Hypothalamus (tissue), 51 donors: ENCODE measurements around the gene ARHGEF39.
A peak's percentile ranks its signal among the peaks of the same experiment; 100 is the strongest.

ENCODE experiments used
- DNase-seq, 51 donors: peaks; one replicate each; lab custom pipeline; 2025; lab: John Stamatoyannopoulos, UW

ARHGEF39 gene

DNA sequence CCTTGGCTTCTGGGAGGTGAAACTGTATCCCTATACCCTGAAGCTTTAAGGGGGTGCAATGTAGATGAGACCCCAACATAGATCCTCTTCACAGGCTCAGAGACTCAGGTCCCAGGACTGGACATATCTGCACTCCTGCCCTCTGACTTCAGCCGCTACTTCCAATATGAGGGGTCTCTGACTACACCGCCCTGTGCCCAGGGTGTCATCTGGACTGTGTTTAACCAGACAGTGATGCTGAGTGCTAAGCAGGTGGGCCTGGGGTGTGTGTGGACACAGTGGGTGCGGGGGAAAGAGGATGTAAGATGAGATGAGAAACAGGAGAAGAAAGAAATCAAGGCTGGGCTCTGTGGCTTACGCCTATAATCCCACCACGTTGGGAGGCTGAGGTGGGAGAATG, 14.1 kb upstream of the ARHGEF39 start:
- no peak for DNase-seq

DNA sequence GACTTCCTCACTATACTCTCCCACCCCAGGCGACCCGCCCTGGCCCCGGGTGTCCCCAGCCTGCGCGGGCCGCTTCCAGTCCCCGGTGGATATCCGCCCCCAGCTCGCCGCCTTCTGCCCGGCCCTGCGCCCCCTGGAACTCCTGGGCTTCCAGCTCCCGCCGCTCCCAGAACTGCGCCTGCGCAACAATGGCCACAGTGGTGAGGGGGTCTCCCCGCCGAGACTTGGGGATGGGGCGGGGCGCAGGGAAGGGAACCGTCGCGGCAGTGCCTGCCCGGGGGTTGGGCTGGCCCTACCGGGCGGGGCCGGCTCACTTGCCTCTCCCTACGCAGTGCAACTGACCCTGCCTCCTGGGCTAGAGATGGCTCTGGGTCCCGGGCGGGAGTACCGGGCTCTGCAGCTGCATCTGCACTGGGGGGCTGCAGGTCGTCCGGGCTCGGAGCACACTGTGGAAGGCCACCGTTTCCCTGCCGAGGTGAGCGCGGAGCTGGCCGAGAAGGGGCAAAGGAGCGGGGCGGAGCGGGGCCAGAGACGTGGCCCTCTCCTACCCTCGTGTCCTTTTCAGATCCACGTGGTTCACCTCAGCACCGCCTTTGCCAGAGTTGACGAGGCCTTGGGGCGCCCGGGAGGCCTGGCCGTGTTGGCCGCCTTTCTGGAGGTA, 10.9 kb upstream of the ARHGEF39 start:
- peak in 17 of 51 donors; percentile 6 to 51 (median 25) for DNase-seq

DNA sequence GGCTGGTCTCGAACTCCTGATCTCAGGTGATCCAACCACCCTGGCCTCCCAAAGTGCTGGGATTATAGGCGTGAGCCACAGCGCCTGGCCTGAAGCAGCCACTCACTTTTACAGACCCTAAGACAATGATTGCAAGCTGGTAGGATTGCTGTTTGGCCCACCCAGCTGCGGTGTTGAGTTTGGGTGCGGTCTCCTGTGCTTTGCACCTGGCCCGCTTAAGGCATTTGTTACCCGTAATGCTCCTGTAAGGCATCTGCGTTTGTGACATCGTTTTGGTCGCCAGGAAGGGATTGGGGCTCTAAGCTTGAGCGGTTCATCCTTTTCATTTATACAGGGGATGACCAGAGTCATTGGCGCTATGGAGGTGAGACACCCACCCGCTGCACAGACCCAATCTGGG, 10.2 kb upstream of the ARHGEF39 start:
- no peak for DNase-seq

DNA sequence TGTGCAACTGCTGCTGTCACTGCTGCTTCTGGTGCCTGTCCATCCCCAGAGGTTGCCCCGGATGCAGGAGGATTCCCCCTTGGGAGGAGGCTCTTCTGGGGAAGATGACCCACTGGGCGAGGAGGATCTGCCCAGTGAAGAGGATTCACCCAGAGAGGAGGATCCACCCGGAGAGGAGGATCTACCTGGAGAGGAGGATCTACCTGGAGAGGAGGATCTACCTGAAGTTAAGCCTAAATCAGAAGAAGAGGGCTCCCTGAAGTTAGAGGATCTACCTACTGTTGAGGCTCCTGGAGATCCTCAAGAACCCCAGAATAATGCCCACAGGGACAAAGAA, 9.0 kb upstream of the ARHGEF39 start:
- DNase-seq: no peak

DNA sequence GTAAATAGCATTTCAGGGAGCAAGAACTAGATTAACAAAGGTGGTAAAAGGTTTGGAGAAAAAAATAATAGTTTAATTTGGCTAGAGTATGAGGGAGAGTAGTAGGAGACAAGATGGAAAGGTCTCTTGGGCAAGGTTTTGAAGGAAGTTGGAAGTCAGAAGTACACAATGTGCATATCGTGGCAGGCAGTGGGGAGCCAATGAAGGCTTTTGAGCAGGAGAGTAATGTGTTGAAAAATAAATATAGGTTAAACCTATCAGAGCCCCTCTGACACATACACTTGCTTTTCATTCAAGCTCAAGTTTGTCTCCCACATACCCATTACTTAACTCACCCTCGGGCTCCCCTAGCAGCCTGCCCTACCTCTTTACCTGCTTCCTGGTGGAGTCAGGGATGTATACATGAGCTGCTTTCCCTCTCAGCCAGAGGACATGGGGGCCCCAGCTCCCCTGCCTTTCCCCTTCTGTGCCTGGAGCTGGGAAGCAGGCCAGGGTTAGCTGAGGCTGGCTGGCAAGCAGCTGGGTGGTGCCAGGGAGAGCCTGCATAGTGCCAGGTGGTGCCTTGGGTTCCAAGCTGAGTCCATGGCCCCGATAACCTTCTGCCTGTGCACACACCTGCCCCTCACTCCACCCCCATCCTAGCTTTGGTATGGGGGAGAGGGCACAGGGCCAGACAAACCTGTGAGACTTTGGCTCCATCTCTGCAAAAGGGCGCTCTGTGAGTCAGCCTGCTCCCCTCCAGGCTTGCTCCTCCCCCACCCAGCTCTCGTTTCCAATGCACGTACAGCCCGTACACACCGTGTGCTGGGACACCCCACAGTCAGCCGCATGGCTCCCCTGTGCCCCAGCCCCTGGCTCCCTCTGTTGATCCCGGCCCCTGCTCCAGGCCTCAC, 8.4 kb upstream of the ARHGEF39 start, which contains the start of gene CA9:
CA9 (plus strand) TSS at position 797 of the 893 bp plus-strand sequence; CDS start at position 829, 32 bp downstream.
- DNase-seq: peak in 17 of 51 donors; percentile 5 to 53 (median 17)

DNA sequence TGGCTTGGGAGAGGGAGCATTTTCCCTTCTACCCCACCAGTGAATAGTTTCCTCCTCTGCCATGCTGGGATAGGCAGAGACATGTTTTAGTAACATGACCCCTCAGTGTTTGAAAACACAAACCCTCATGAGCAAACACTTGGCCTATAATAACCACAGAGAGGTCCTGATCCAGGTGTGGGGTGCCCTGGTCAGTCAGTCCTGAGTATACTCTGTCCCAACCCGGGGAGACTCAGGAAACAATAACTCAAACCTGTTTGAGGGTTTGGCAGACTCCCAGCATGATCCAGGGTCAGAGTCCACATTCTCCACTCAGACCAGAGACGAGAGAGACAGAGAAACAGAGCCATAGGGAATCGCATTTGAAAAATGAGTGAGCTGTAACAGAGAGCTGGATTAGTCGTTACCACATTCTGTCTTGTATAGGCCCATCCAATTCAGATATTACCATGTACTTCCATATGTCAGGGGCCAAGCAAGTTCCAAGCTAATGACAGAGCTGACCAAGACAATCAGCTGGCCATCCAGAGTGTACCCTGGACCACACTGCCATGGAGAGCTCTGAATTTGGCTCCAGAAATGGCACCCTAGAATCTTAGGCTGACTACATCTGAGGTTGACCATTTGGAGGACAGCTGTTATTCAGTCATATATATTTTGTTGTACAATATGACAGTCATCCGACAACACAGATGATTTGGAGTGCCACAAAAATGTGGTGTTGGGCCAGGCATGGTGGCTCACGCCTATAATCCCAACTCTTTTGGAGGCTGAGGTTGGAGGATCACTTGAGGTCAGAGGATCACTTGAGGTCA, 4.5 kb upstream of the ARHGEF39 start:
- no peak for DNase-seq

DNA sequence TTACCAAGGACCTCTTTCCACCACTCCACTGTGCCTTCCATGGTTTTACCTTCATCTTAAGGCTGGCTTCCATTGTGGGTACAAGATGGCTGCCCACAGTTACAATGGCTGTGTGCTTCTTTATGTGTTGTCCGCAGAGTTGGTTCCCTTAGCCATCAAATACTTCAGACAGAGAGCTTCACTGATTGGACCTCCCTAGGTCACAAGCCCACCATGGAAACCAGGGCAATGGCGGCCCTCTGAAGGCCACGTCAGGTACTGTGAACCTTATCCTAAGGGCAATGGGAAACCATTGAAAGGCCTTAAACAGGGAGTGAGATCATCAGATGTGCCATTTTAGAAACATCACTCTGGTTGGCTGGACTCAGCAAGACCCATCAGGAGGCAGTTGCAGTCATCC, 2.9 kb upstream of the ARHGEF39 start:
- no peak for DNase-seq

DNA sequence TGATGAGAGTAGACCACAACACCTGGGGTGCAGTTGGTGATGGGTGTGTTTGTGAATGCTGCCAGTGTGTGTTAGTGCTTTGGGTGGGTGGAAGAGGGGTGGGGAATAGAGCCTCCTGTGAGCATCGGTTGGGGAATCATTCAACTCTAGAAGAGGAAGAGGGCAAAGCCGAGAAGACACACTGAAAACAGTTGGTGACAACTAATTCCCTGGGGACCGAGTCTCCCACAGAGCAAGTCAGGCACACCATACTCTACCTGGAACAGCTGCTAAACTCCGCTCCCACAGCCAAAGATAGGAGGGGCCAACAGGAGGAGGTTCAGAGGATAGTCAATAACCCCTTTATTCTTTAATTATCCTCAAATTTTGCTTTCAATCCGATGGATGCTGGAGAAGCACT, 1.6 kb upstream of the ARHGEF39 start:
- no peak for DNase-seq

DNA sequence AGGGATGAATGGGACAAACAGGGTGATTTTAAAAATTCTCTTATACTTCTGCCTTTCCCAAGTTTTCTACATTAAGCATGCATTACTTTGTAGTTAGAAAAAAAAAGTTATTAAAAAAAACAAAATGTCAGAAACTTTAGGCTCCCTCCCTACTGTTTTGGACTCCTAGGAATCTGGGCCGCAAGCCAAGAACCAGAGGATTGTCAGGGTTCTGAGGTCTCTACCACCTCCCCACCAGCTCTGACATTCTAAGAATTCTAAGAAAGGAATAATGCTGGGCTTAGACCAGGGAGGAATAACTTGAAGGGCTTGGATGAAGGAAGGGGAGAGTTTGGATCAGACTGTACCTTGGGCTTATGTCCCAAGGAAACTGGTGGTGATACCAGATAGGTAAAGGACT, 1.1 kb upstream of the ARHGEF39 start:
- no peak for DNase-seq

DNA sequence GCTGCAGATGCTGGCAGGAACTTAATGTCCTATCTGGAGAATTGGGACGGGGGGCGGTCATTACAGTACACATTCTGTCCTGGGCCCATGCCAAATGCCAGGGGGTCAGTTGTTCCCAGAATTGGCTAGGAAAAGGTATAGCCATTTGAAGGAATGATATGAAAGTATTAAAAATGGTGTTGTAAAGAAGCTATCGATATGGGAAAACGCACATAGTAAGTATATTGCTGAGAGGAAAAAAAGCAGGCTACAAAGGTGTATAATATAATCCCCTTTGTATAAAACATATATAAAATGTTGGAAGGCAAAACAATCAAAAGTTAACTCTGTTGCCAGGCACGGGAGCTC, 450 bp upstream of the ARHGEF39 start:
- DNase-seq: no peak

DNA sequence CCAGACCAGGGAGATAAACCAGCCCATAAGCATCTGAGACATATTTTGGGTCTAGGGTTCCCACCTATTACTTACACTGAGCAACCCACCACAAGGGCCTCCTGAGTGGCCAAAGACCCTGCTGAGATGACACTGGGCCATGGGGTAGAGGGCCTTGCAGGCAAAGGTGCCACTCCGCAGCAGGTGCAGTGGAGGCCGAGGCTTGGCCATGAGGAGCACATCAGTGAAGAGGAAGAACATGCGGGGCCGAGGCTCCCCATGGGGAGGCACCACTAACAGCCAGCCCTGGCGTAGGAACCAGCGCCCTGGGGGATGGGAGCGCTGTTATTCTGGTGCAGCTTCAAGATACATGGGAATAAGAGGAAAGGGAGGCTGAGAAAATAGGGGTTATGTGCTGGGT, 2.6 kb downstream of the ARHGEF39 start:
- DNase-seq: no peak

DNA sequence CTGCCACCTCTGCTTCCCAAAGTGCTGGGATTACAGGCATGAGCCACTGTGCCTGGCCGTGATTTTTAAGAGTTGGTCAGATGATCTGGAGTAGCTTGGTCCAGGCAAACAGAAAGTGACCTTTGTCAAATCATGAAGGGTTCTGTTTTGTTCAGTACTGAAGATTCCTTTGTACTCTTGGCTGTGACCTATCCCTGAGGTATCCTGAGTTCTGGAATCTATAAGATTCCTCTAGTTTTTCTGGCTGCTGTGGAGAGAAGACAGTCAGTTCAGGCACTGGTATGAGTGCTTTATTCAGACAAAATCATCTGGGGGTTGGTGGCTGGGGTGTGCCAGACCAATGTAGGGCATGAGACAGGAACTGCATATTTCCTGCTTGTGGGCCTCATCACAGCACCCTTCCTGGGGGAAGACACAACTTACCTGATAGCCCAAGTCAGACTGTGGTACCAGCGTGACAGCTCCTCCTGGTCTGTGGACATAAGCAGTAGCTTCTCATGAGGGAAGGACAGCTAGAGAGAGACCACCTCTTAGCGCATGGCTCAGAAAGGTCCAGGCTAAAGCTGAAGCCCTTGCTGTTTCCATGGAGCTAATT, 3.1 kb downstream of the ARHGEF39 start:
- DNase-seq: no peak

DNA sequence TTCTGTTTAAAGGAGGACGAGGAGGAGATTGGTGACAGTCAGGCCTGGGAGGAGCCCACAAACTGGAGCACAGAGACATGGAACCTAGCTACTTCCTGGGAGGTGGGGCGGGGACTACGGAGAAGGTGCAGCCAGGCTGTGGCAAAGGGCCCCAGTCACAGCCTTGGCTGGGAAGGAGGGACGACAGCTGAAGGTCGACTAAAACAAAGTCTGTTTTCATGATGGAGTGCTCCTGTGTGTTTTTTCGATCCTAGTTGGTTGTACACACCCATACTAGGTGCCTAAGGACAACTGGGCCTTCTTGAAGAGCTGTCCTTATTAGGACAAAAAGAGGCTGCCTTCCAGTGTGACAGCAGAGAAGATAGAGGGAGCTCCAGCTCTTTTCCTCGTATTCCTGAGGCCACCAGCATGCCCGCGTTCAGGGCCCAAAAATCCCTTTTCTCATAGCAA, 4.0 kb downstream of the ARHGEF39 start:
- peak in 9 of 51 donors; percentile 2 to 19 (median 12) for DNase-seq

DNA sequence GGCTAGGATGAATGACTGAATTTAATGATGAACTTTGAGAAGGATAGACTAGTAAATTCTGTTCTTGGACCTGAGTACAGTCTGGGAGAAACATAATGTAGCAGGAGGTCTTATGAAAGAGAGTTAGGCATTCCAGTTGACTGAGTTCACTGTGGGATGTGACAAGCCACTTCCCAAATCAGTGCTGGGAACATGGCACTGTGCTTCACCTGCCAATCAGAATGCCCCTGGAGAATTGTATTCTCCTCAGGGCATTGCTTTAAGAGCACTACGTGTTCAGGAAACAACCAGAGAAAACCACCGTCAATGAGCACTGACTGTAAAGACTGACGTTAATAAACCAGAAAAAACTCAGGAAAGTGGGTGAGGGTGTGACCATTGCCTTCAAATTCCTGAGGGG, 5.7 kb downstream of the ARHGEF39 start:
- DNase-seq: no peak

DNA sequence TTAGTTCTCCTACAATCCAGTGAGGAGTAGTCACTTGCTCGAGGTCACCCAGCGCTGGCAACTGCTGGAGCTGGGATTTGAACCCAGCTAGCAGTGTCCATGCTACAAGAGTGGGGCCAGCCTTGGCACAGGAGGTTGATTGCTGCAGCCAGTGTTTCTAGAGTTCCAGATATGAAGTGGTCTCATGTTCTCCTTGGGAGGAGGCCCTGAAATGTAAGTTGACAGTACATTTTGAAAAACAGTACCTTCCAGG, 6.1 kb downstream of the ARHGEF39 start:
- peak in 8 of 51 donors; percentile 13 to 46 (median 20) for DNase-seq

DNA sequence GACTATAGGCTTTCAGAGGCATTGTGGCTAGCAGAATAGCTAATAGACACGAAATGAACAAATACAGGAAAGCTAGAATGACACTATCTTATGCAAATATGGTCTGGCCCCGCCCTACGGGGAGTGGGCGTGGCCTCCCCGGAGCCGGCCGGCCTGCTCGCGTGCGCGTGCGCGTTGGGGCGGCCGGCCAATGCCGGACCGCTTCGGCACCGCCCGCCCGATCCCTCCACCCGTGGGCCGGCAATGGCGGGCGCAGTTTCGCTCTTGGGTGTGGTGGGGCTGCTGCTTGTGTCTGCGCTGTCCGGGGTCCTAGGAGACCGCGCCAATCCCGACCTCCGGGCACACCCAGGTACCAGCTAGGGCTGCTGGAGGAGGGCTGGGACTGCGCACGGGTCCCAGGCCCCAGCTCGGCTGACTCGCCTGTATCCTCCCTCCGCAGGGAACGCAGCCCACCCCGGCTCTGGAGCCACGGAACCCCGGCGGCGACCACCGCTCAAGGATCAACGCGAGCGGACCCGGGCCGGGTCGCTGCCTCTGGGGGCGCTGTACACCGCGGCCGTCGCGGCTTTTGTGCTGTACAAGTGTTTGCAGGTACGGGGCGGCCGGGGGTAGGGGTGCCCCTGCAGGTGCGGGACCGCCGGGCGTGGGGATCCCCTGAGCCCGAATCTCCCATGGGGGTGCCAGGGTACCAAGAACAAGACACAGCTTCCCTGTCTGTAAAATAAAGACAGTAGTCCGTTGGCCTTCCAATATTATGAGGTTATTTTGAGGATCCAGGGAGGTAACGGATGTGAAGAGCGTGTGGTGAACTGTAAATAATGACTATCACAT, 6.6 kb downstream of the ARHGEF39 start, which contains the start of gene CCDC107:
CCDC107 (plus strand) TSS at position 156 of the 831 bp plus-strand sequence; CDS start at position 244, 88 bp downstream.
- peak; percentile 29 to 99 (median 75) for DNase-seq

DNA sequence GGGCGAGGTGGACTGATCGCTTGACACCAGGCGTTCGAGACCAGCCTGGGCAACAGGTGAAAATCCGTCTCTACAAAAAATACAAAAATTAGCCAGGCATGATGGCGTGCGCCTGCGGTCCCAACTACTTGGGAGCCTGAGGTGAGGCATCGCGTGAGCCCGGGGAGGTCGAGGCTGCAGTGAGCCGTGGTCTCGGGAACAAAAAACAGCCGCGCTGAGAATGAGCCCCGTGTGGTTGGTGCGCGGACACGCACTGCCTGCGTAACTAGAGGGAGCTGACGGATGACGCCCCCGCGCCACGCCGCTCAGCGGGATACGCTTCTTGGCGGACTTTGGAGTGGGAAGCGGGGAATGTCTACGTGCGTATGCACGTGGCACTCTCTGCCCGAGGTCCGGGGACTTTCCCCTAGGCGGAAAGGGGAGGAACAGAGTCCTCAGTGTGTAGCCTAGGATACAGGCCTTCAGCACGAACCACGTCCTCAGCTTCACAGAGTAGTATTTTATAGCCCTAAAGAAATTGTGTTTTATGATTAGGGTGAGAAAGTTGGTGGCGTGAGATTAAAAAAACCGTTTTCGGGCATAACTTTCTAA, 7.4 kb downstream of the ARHGEF39 start, which contains the start of gene RMRP:
RMRP (minus strand) TSS at position 474 of the 591 bp plus-strand sequence.
- peak; percentile 31 to 99 (median 92) for DNase-seq

DNA sequence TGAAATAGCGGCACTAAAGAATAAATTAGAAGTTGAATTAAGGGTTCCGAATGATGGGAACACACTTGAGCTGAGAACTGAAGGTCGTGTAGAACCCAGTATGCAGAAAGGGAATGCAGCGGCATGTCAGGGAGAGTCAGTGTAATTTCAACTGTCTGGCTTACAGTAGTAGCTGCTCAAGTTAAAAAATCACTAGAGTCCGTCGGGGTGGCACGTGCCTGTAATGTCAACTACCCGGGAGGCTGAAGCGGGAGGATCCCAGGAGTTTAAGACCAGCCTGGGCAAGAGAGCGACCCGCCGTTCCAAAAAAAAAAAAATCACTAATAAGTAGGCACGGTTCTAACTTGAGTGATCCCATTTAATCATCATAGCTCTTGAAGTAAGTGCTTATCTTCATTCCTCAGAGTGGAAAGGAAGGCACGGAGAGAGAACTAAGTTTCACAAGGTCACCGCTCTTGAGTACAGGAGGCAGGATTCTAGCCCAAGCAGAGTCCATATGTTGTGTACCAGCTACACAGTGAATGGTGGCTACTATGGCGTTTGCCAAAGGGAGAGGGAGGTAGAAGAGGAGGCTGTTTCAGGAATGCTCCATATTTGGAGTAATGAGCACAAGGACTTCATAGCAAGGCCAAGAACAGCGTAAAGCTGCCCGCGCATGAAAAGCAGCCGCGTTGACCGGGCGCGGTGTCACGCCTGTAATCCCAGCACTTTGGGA, 8.0 kb downstream of the ARHGEF39 start:
- DNase-seq: peak in 2 of 51 donors; percentile 59 to 75

DNA sequence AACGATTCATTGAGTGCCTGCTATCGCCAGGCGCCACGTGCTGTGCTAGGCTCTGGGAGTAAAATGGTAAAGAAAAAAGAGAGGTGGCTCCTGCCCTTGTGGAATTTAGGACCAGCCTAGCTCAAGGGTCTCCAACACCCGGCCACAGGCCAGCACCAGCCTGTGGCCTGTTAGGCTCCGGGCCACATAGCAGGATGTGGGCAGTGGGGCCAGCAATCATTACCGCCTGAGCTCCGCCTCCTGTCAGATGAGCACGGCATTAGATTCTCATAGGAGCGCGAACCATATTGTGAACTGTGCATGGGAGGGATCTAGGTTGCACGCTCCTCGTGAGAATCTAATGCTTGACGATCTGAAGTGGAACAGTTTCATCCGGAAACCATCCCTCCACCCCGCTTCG, 8.6 kb downstream of the ARHGEF39 start:
- DNase-seq: no peak
